HepG2 (cell line): ENCODE results near the gene MXRA8. TPM values are rescaled to one million over a fixed set of nuclear protein-coding genes. Genes with fewer than 3 reads are reported as not detected.
A peak's percentile ranks its signal among the peaks of the same experiment; 100 is the strongest.

ENCODE experiments used
- ATF2 ChIP-seq: sonication (generic); formaldehyde crosslinking; IDR thresholded peaks from 2 replicates; pipeline ENCODE4 v1.4.0; 2020; ENCODE audit warnings: missing genetic modification reagents
- BHLHE40 ChIP-seq: IDR thresholded peaks from 2 replicates; pipeline ENCODE4 v1.6.1; 2011; ENCODE audit warnings: low read length, improper control_type of control experiment
- BRF2 ChIP-seq: sonication (generic); formaldehyde crosslinking; IDR thresholded peaks from 2 replicates; pipeline ENCODE4 v1.8.1; 2022; ENCODE audit warnings: mild to moderate bottlenecking, missing genetic modification reagents
- CHCHD3 ChIP-seq: sonication (generic); formaldehyde crosslinking; IDR thresholded peaks from 2 replicates; pipeline ENCODE4 v1.8.0; 2022; ENCODE audit warnings: mild to moderate bottlenecking, missing genetic modification reagents, moderate library complexity
- FLYWCH1 ChIP-seq: sonication (generic); formaldehyde crosslinking; IDR thresholded peaks from 2 replicates; pipeline ENCODE4 v1.8.1; 2023; ENCODE audit warnings: mild to moderate bottlenecking, missing genetic modification reagents
- GTF3A ChIP-seq: sonication (generic); formaldehyde crosslinking; conservative IDR thresholded peaks from 2 replicates; pipeline ENCODE4 v1.4.0; 2020; ENCODE audit warnings: mild to moderate bottlenecking, missing genetic modification reagents
- IRF9 ChIP-seq: sonication (generic); formaldehyde crosslinking; IDR thresholded peaks from 2 replicates; pipeline ENCODE4 v1.8.0; 2022; ENCODE audit warnings: missing genetic modification reagents, mild to moderate bottlenecking, borderline replicate concordance
- KLF11 ChIP-seq: IDR thresholded peaks from 2 replicates; pipeline ENCODE4 v1.6.1; 2016; ENCODE audit warnings: missing compliant biosample characterization
- MLX ChIP-seq: IDR thresholded peaks from 2 replicates; pipeline ENCODE4 v1.6.1; 2016
- NCOA2 ChIP-seq: sonication (generic); formaldehyde crosslinking; IDR thresholded peaks from 2 replicates; pipeline ENCODE4 v1.8.0; 2022; ENCODE audit warnings: inconsistent platforms
- NFYC ChIP-seq: IDR thresholded peaks from 2 replicates; pipeline ENCODE4 v1.6.1; 2016; ENCODE audit warnings: missing genetic modification reagents, missing compliant biosample characterization
- PAF1 ChIP-seq: IDR thresholded peaks from 2 replicates; pipeline ENCODE4 v1.6.1; 2016; ENCODE audit warnings: missing genetic modification reagents, missing compliant biosample characterization
- PLRG1 ChIP-seq: fragments of 450-650 bp; conservative IDR thresholded peaks from 2 replicates; pipeline ENCODE4 v1.6.1; 2016
- RBM22 ChIP-seq: fragments of 200-400 bp; formaldehyde crosslinking; optimal IDR thresholded peaks from 2 replicates; pipeline ENCODE3; 2017; ENCODE audit warnings: mild to moderate bottlenecking, low read length, moderate library complexity
- RXRA ChIP-seq: sonication (generic); formaldehyde crosslinking; IDR thresholded peaks from 2 replicates; pipeline ENCODE4 v1.5.1; 2020; ENCODE audit warnings: missing genetic modification reagents
- TAF15 ChIP-seq: fragments of 200-400 bp; formaldehyde crosslinking; IDR thresholded peaks from one replicate; pipeline ENCODE4 v1.6.1; 2018; ENCODE audit warnings: mild to moderate bottlenecking, low read depth, low read length; ENCODE audit not compliant: poor library complexity, severe bottlenecking
- ZFP82 ChIP-seq: sonication (generic); formaldehyde crosslinking; IDR thresholded peaks from 2 replicates; pipeline ENCODE4 v1.5.1; 2020; ENCODE audit warnings: mild to moderate bottlenecking, missing genetic modification reagents, borderline replicate concordance
- ZFP90 ChIP-seq: sonication (generic); formaldehyde crosslinking; IDR thresholded peaks from 2 replicates; pipeline ENCODE4 v1.8.0; 2022; ENCODE audit warnings: missing genetic modification reagents, mild to moderate bottlenecking, inconsistent platforms, borderline replicate concordance
- ZNF570 ChIP-seq: sonication (generic); formaldehyde crosslinking; IDR thresholded peaks from 2 replicates; pipeline ENCODE4 v1.4.0; 2020; ENCODE audit warnings: mild to moderate bottlenecking, missing genetic modification reagents, borderline replicate concordance
- ZNF678 ChIP-seq: sonication (generic); formaldehyde crosslinking; IDR thresholded peaks from 2 replicates; pipeline ENCODE4 v1.4.0; 2020; ENCODE audit warnings: mild to moderate bottlenecking, missing genetic modification reagents
- ZNF709 ChIP-seq: sonication (generic); formaldehyde crosslinking; IDR thresholded peaks from 2 replicates; pipeline ENCODE4 v1.5.0; 2020; ENCODE audit warnings: mild to moderate bottlenecking, missing genetic modification reagents
- ZNF720 ChIP-seq: sonication (generic); formaldehyde crosslinking; IDR thresholded peaks from 2 replicates; pipeline ENCODE4 v1.4.0; 2020; ENCODE audit warnings: missing genetic modification reagents
- ZNF761 ChIP-seq: sonication (generic); formaldehyde crosslinking; conservative IDR thresholded peaks from 2 replicates; pipeline ENCODE4 v1.4.0; 2020; ENCODE audit warnings: mild to moderate bottlenecking, missing genetic modification reagents
- ZNF770 ChIP-seq: sonication (generic); formaldehyde crosslinking; IDR thresholded peaks from 2 replicates; pipeline ENCODE4 v1.5.0; 2020; ENCODE audit warnings: mild to moderate bottlenecking, missing genetic modification reagents
- polyA plus RNA-seq, 8 experiments: library from polyadenylated mRNA; depleted of rRNA in 3 of 8; stranded (reverse) in 7 of 8; unstranded in 1 of 8; fragments of >200 nt; fragmentation: Illumina TruSeq in 4 of 8; extraction: Trizol in 4 of 8; gene quantifications; 2 replicates each; pipeline versions ENCODE4 v1.2.1 to v1.2.3, GENCODE V29; 2011 to 2016; ENCODE audit warnings: low read depth in 4 of 8, missing spikeins in 1 of 8, mixed read lengths in 1 of 8; ENCODE audit not compliant: insufficient read depth in 1 of 8
- total RNA-seq, 5 experiments: library from RNA; depleted of rRNA; stranded (reverse); fragments of >200 nt; fragmentation: Illumina TruSeq; extraction: Trizol; gene quantifications; 2 replicates each; pipeline ENCODE4 v1.2.3, GENCODE V29; 2016; ENCODE audit warnings: low read depth in 1 of 5

MXRA8 gene
- total and polyA plus RNA-seq, 2 of the 13 experiments (the other 11 are each of a cell fraction or from before 2014, with no cell fraction given), result 19.8 to 44.8 TPM

- TF ChIP-seq IRF9 (peak; percentile 98), CHCHD3 (0 out of 2 replicates have a peak, but pooled peaks have one; percentile 58), ZFP90 (CRISPR knock-in tag) (peak; percentile 91), RBM22 (peak; percentile 98), ZNF720 (CRISPR knock-in tag) (no peak), PAF1 (CRISPR knock-in tag) (no peak), TAF15 (peak; percentile 78), PLRG1 (no peak), NFYC (CRISPR knock-in tag) (peak; percentile 51; the same call in 1 of the 2 replicates), ZNF770 (CRISPR knock-in tag) (peak; percentile 81; the same call in 1 of the 2 replicates), KLF11 (CRISPR knock-in tag) (no peak), FLYWCH1 (CRISPR knock-in tag) (no peak), BRF2 (CRISPR knock-in tag) (peak; percentile 55; the same call in 1 of the 2 replicates), ZNF709 (CRISPR knock-in tag) (no peak), NCOA2 (CRISPR knock-in tag) (peak; percentile 96), ZNF570 (CRISPR knock-in tag) (no peak), BHLHE40 (peak; percentile 88), ZNF678 (CRISPR knock-in tag) (peak; percentile 42; the same call in 1 of the 2 replicates), MLX (peak; percentile 99), ZFP82 (CRISPR knock-in tag) (no peak), ZNF761 (peak; percentile 95), ATF2 (CRISPR knock-in tag) (peak; percentile 92), RXRA (CRISPR knock-in tag) (peak; percentile 100), GTF3A (CRISPR knock-in tag) (peak; percentile 86; the same call in 1 of the 2 replicates)
Measured at GRCh38 chr1:1400576-1401456, 42.5 kb upstream of the MXRA8 start (continued).
